ENCODE data around the gene GALNT16. TPM values are rescaled to one million over a fixed set of nuclear protein-coding genes. Genes with fewer than 3 reads are reported as not detected.
A peak's percentile ranks its signal among the peaks of the same experiment; 100 is the strongest.

GALNT16 gene
- total RNA-seq, 1 donor from 2014 or later, result 3.5 TPM

GRCh38 chr14:69392481-69392880, 132.5 kb downstream of the GALNT16 start:
- no peaks in the 10 kb centered on the region for H3K27me3 ChIP-seq
- H3K9me3 ChIP-seq (ENCODE audit: low read depth), result no peaks in the 10 kb centered on the region
- peaks cover 98% of the 10 kb centered on the region for H4K20me1 ChIP-seq (ENCODE audit: low read depth)
- H3F3A ChIP-seq (ENCODE audit: low read depth), result peaks cover 9% of the 10 kb centered on the region
- peaks cover 9% of the 10 kb centered on the region for H3K4me1 ChIP-seq
- peaks cover 2% of the 10 kb centered on the region for H3K27me3 Mint-ChIP-seq (ENCODE audit: insufficient read depth, low read depth)
- H2AFZ ChIP-seq (replicated peaks), result no peak overlapping the region
- H3K4me3 ChIP-seq, result no peak overlapping the region
- H3K4me1 Mint-ChIP-seq, result peaks cover 17% of the 10 kb centered on the region
- H3K27ac Mint-ChIP-seq, result no peak overlapping the region
- TF ChIP-seq EZH2phosphoT487 (IDR thresholded peaks at IDR 0.05) (no peak), CTCF (IDR thresholded peaks at IDR 0.05) (no peak), EZH2 (IDR thresholded peaks at IDR 0.05) (no peak)
- no peak overlapping the region for H3K27ac ChIP-seq
- peaks cover 51% of the 10 kb centered on the region for H3K36me3 Mint-ChIP-seq
- H3K79me2 ChIP-seq (ENCODE audit: low read depth), result peaks cover 100% of the 10 kb centered on the region
- no peak overlapping the region for H3K4me3 Mint-ChIP-seq
- DNase-seq (ENCODE audit: low spot score), result no peak
- no peak overlapping the region for H3K9ac ChIP-seq
- H3K4me2 ChIP-seq, result no peak overlapping the region
- peaks cover 39% of the 10 kb centered on the region for H3K36me3 ChIP-seq
- H3K9me3 Mint-ChIP-seq, result no peaks in the 10 kb centered on the region

GRCh38 chr14:69395929-69396328, 136.0 kb downstream of the GALNT16 start:
- Histone ChIP-seq H3K4me2 (peak overlapping the region; percentile 84), H3K9me3 (ENCODE audit: low read depth) (no peaks in the 10 kb centered on the region), H3K36me3 (peaks cover 21% of the 10 kb centered on the region), H3K79me2 (ENCODE audit: low read depth) (peaks cover 96% of the 10 kb centered on the region), H3F3A (ENCODE audit: low read depth) (peaks cover 9% of the 10 kb centered on the region), H3K9ac (no peak overlapping the region), H3K27ac (no peak overlapping the region), H2AFZ (replicated peaks) (no peak overlapping the region), H4K20me1 (ENCODE audit: low read depth) (peaks cover 83% of the 10 kb centered on the region), H3K4me3 (no peak overlapping the region), H3K4me1 (peaks cover 25% of the 10 kb centered on the region), H3K27me3 (no peaks in the 10 kb centered on the region)
- H3K4me3 Mint-ChIP-seq, result no peak overlapping the region
- H3K9me3 Mint-ChIP-seq, result no peaks in the 10 kb centered on the region
- no peaks in the 10 kb centered on the region for H3K27me3 Mint-ChIP-seq (ENCODE audit: insufficient read depth, low read depth)
- H3K4me1 Mint-ChIP-seq, result peaks cover 36% of the 10 kb centered on the region
- TF ChIP-seq EZH2 (IDR thresholded peaks at IDR 0.05) (no peak), CTCF (IDR thresholded peaks at IDR 0.05) (no peak), EZH2phosphoT487 (IDR thresholded peaks at IDR 0.05) (no peak)
- no peak for DNase-seq (ENCODE audit: low spot score)
- H3K27ac Mint-ChIP-seq, result no peak overlapping the region
- peaks cover 35% of the 10 kb centered on the region for H3K36me3 Mint-ChIP-seq

- H3K27me3 ChIP-seq, result no peaks in the 10 kb centered on the region
- Mint-ChIP-seq H3K27ac (peak within 1 kb of the TSS; percentile 100), H3K4me3 (peak within 1 kb of the TSS; percentile 94), H3K36me3 (peaks cover 21% of the 10 kb centered on the region), H3K9me3 (no peaks in the 10 kb centered on the region), H3K27me3 (ENCODE audit: insufficient read depth, low read depth) (no peaks in the 10 kb centered on the region), H3K4me1 (peaks cover 36% of the 10 kb centered on the region)
- DNase-seq (ENCODE audit: low spot score), result peak; percentile 97
- peaks cover 96% of the 10 kb centered on the region for H3K79me2 ChIP-seq (ENCODE audit: low read depth)
- peaks cover 9% of the 10 kb centered on the region for H3F3A ChIP-seq (ENCODE audit: low read depth)
- no peaks in the 10 kb centered on the region for H3K9me3 ChIP-seq (ENCODE audit: low read depth)
- TF ChIP-seq EZH2 (IDR thresholded peaks at IDR 0.05) (no peak), CTCF (IDR thresholded peaks at IDR 0.05) (no peak), EZH2phosphoT487 (IDR thresholded peaks at IDR 0.05) (no peak)
- peak within 1 kb of the TSS; percentile 84 for H3K4me2 ChIP-seq
- H3K36me3 ChIP-seq, result peaks cover 19% of the 10 kb centered on the region
- peak within 1 kb of the TSS; percentile 83 for H3K27ac ChIP-seq
- peak within 1 kb of the TSS; percentile 99 for H2AFZ ChIP-seq (replicated peaks)
- H3K9ac ChIP-seq, result peak within 1 kb of the TSS; percentile 98
- peak within 1 kb of the TSS; percentile 93 for H3K4me3 ChIP-seq
- peaks cover 35% of the 10 kb centered on the region for H3K4me1 ChIP-seq
- H4K20me1 ChIP-seq (ENCODE audit: low read depth), result peaks cover 72% of the 10 kb centered on the region
These were observed 138.3 kb downstream of the GALNT16 start, which contains the start of the genes ERH and SLC39A9 for GRCh38 chr14:69398053-69398817. Gene ERH (minus strand): TSS chr14:69398299. CDS start chr14:69398233, 66 bp downstream. Gene SLC39A9 (plus strand): TSS chr14:69398692. CDS start chr14:69399370, 678 bp downstream.
